Measurements from ENCODE around the gene AMY1C.
"Not testable (repeated sequence)": the region's sequence is repeated elsewhere in the genome, so short reads cannot be mapped to it uniquely, and the experiment has no call there.

DNA sequence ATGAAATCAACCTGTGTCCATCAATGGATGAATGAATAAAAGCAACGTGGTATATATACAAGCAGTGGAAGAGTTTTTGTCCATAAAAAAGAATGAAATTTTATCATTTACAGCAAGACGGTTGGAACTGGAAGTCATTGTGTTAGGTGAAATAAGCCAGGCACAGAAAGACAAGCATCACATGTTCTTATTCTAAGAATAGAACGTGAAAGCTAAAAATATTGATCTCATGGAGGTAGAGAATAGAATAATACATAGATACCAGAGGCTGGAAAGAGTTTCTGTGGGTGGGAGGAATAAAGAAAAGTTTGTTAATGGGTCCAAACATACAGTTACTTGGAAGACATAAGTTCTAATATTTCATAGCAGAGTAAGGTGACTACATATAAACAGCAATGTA, 39.3 kb upstream of the AMY1C start:
- TF ChIP-seq EZH2 (IDR thresholded peaks at IDR 0.05; ENCODE audit: insufficient read depth, poor library complexity, severe bottlenecking); EZH2phosphoT487 (IDR thresholded peaks at IDR 0.05; ENCODE audit: insufficient read depth, low read depth): not testable (repeated sequence)

All from GM23248 (cell line).